ENCODE data around the gene RASL10A. TPM values are rescaled to one million over a fixed set of nuclear protein-coding genes. Genes with fewer than 3 reads are reported as not detected.

Gene RASL10A
- total RNA-seq, 1 donor from 2014 or later, result 1.4 TPM

GRCh38 chr22:29306175-29306834 is 9.2 kb downstream of the RASL10A start, which contains the start of gene GAS2L1:
GAS2L1 (plus strand) TSS chr22:29306650; CDS start chr22:29308106, 1,456 bp downstream.
- DNase-seq, result peak; percentile 90
- no peaks in the 10 kb centered on the region for H3K27me3 ChIP-seq (ENCODE audit: low read depth)
- H3K4me3 ChIP-seq, result peak within 1 kb of the TSS; percentile 94
- H3K9me3 ChIP-seq (replicated peaks), result no peaks in the 10 kb centered on the region
- TF ChIP-seq CTCF (IDR thresholded peaks at IDR 0.05; ENCODE audit: borderline replicate concordance), result peak; percentile 86
- H3K36me3 ChIP-seq, result no peaks in the 10 kb centered on the region
- H3K27ac ChIP-seq (replicated peaks), result peak within 1 kb of the TSS; percentile 97
- intact Hi-C loops (cut with micrococcal nuclease), result no loop called here
- peaks cover 69% of the 10 kb centered on the region for H3K4me1 ChIP-seq

- Histone ChIP-seq H3K4me1 (peaks cover 64% of the 10 kb centered on the region), H3K36me3 (peaks cover 4% of the 10 kb centered on the region), H3K4me3 (peak overlapping the region; percentile 94), H3K9me3 (replicated peaks) (no peaks in the 10 kb centered on the region), H3K27me3 (ENCODE audit: low read depth) (no peaks in the 10 kb centered on the region), H3K27ac (replicated peaks) (peak overlapping the region; percentile 97)
- DNase-seq, result no peak
- TF ChIP-seq CTCF (IDR thresholded peaks at IDR 0.05; ENCODE audit: borderline replicate concordance), result no peak
- intact Hi-C loops (cut with micrococcal nuclease), result no loop called here
These were observed 9.7 kb downstream of the RASL10A start for GRCh38 chr22:29305836-29306174.

GRCh38 chr22:29302681-29303465 is 12.6 kb downstream of the RASL10A start:
- no peak for TF ChIP-seq CTCF (IDR thresholded peaks at IDR 0.05; ENCODE audit: borderline replicate concordance)
- no peak overlapping the region for H3K4me3 ChIP-seq
- peaks cover 35% of the 10 kb centered on the region for H3K4me1 ChIP-seq
- H3K27me3 ChIP-seq (ENCODE audit: low read depth), result no peaks in the 10 kb centered on the region
- no peaks in the 10 kb centered on the region for H3K9me3 ChIP-seq (replicated peaks)
- DNase-seq, result no peak
- intact Hi-C loops (cut with micrococcal nuclease), result no loop called here
- H3K27ac ChIP-seq (replicated peaks), result peak overlapping the region; percentile 48
- peaks cover 33% of the 10 kb centered on the region for H3K36me3 ChIP-seq

- TF ChIP-seq CTCF (IDR thresholded peaks at IDR 0.05; ENCODE audit: borderline replicate concordance), result no peak
- Histone ChIP-seq H3K27me3 (ENCODE audit: low read depth) (no peaks in the 10 kb centered on the region), H3K9me3 (replicated peaks) (no peaks in the 10 kb centered on the region), H3K27ac (replicated peaks) (peak overlapping the region; percentile 48), H3K4me1 (peaks cover 29% of the 10 kb centered on the region), H3K4me3 (no peak overlapping the region), H3K36me3 (peaks cover 39% of the 10 kb centered on the region)
- intact Hi-C loops (cut with micrococcal nuclease), result no loop called here
- DNase-seq, result no peak
These were observed 13.2 kb downstream of the RASL10A start for GRCh38 chr22:29302402-29302680.

GRCh38 chr22:29301716-29302401 is 13.6 kb downstream of the RASL10A start:
- DNase-seq, result no peak
- intact Hi-C loops (cut with micrococcal nuclease), result no loop called here
- Histone ChIP-seq H3K27me3 (ENCODE audit: low read depth) (no peaks in the 10 kb centered on the region), H3K27ac (replicated peaks) (peak overlapping the region; percentile 48), H3K36me3 (peaks cover 43% of the 10 kb centered on the region), H3K4me1 (peaks cover 24% of the 10 kb centered on the region), H3K4me3 (no peak overlapping the region), H3K9me3 (replicated peaks) (no peaks in the 10 kb centered on the region)
- TF ChIP-seq CTCF (IDR thresholded peaks at IDR 0.05; ENCODE audit: borderline replicate concordance), result no peak
